Measurements from ENCODE around the gene ZDHHC13.

ZDHHC13 gene

DNA sequence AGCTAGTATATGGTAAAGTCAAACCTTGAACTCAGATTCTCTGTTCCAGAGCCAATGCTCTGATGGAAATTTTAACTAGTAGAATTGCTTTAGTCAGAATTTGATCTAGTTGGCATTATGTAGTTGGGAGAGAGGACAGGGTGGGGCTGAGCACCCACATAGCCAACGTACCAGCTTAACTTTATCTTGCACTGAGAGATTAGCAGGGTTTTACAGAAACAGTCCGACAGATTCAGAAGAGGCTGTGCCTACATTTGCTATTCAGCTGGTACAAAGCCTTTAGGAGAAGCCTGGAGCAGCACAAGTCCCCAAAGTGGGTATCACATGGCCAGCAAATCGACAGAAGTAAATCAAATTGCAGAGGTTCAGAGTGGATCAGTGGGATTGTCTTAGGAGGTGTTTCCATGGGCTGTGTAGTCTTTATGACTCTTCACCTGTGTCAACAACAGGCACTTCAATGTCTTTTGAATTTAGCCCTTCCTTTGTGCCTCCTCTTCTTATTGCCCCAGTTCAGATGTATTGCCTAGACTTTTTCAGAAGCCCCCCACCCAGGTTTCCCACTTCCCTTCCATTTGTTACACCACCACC, 92.1 kb downstream of the ZDHHC13 start:
- no peak for DNase-seq (ENCODE audit: low spot score)

GRCh38 chr11:19209617-19210370, 92.8 kb downstream of the ZDHHC13 start:
- no peak for DNase-seq (ENCODE audit: low spot score)

DNA sequence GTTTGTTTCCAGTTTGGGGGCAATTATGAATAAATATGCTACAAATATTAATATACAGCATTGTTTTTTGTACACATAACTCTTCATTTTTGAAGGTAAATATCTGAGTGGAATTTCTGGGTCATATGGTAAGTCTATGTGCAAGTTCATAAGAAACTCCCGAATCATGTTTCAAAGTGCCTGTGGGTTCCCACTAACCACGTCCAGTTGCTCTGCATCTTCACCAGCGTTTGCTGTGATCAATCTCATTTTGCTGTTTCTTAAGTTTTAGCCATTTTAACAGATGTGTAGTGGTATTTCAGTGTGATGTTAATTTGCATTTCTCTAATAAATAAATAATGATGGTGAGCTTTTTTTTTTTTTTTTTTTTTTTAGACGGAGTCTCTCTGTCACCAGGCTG, 99.1 kb downstream of the ZDHHC13 start:
- no peak for DNase-seq (ENCODE audit: low spot score)

GRCh38 chr11:19216709-19217374, 99.9 kb downstream of the ZDHHC13 start:
- no peak for DNase-seq (ENCODE audit: low spot score)

DNA sequence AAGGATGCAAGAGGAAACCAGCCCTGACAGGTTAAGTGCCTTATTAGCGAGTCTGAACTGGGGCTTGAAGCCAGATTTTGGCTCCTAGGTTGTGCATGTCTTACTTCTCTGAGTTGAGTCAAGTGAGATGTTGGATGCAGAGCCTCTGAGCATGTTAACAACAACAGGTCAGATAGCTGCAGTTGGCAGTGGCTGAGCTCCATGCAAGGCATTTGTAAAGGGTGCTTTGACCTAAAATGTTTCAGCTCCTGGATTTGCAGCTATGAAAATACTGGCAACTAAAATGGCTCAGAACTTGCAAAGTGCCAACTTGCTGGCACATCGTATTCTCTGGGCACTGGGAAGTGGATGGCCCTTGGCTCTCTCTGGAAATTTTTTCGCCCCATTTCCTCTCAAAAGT, 101.2 kb downstream of the ZDHHC13 start:
- DNase-seq (ENCODE audit: low spot score): no peak

GRCh38 chr11:19218786-19219460, 102.0 kb downstream of the ZDHHC13 start:
- DNase-seq (ENCODE audit: low spot score): no peak

DNA sequence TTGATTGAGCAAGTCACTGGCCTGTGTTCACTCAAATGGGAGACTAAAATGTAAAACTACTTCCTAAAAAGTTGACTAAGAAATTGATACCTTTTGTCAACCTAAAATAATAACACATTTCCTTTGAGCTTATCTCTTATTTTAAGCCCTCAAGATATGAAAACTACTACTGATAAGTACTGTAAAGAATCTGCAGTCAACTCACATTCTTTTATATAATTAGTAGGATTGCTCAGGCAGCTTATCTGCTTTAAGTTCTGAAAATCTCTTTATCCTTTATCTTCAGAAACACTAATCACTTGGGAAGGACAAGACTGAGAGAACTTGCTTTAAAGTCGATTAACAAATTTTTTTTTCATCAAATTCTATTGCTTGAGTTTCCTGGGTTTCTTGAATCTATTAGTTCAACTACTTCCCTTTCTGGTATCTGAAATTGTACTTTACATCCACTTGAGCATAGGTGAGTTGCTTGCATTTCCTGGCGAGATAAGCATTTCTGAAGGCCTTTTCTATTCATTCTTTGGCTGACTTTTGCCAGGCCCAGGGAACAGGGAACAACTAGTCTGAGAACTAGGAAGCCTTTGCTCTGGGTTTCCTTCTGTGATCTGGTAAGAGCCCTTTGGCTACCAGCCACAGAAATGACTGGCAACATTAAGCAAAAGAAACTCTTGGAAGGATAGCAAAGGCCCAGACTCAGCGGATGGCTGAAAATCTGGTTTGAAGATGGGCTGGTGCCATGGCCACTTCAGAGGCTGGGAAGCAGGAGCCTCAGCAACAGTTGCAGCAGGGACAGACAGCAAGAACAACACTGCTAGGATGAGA, 104.1 kb downstream of the ZDHHC13 start:
- DNase-seq (ENCODE audit: low spot score): no peak

- DNase-seq (ENCODE audit: low spot score): no peak
These were observed 108.2 kb downstream of the ZDHHC13 start for GRCh38 chr11:19225123-19225522.

DNA sequence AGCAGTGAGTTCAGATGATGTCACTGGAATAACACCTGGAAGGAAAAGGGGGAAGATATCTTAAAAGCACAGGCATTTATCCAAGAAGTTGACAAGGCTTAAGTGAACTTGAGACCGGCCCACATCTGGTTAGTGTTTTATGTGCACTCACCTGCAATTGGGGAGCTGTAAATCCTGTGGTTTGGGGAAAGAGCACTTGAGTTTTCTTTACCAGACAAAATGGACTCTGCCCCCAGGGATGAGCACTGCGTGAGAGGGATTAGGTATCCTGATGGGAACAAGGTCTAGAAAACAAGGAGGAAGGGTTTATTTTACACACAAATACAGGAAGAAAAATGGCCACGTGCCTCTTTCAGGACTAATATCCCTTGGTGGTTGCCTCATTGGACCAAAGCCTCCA, 108.6 kb downstream of the ZDHHC13 start:
- no peak for DNase-seq (ENCODE audit: low spot score)

Data from hepatic stellate cell (primary cell).